HG03045 (cell line): Measurements from ENCODE around the gene TCP11.
"Not testable (repeated sequence)": the region's sequence is repeated elsewhere in the genome, so short reads cannot be mapped to it uniquely, and the experiment has no call there.

Source experiments
- ATAC-seq: cut with Tn5 transposase; IDR thresholded peaks from one replicate; pipeline ENCODE4 v1.9.1; 2021; ENCODE audit warnings: mild to moderate bottlenecking, moderate library complexity; ENCODE audit not compliant: unreplicated experiment

The TCP11 gene

DNA sequence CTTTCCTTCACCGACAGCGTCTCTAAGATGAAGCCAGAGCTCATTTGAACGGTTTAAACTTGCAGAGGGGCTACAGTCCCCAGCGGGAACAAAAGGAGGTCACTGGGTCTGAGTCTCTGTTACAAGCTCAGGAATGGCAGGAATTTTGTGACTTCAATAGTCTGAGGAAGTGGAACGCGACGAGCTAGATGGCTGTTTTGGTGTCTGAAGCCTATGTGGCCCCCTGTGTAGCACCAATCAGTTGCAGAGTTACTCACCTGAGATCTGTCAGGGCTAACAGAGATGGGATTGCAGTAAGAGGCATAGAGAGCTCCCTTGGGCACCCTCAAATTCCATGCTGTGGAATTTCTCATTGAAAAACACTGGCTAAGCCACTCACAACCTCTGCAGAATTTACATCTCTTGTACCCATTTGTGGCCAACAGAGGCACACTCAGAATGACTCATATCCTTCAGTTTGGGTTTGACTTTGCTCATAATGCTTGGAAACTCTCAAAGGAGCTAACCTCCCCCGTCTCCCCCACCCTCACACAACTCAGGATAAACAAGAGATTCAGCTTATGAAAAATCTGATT, 7.1 kb upstream of the TCP11 start:
- ATAC-seq: no peak

DNA sequence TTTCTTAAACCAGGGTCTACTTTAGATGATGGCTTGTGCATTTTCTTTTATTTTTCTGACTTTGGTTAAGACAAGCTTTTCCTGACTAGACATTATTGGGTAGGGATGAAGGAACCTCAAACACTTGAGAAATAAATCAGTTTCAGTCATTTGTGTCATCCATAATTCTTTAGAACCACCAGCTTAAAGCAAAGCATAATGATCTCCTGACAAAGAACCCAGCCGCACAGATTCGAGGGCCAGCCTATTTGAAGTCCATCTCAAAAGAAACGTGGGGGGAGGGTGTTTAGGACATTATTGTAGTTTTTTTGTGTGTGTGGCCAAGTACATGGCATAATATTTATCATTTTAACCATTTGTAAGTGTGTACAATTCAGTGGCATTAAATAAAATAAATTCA, 6.3 kb upstream of the TCP11 start:
- no peak for ATAC-seq

DNA sequence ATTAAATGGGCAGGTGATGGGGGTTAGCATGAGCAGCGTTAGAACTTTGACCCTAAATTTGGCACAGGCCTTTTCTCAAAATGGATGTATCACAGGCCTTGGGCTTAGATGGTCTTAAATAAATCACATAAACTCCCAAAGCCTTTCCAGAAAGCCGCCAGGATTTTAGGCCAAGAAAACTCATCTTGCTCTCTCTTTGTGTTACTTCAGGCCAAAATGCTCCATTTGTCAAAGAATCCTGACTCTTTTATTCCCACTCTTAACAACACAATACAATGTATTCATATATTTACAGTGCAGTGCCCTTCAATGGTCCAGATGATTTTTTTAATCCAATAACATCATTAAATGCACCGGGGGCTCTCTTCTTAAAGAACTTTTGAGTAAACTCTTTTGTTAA, 5.9 kb upstream of the TCP11 start:
- no peak for ATAC-seq

DNA sequence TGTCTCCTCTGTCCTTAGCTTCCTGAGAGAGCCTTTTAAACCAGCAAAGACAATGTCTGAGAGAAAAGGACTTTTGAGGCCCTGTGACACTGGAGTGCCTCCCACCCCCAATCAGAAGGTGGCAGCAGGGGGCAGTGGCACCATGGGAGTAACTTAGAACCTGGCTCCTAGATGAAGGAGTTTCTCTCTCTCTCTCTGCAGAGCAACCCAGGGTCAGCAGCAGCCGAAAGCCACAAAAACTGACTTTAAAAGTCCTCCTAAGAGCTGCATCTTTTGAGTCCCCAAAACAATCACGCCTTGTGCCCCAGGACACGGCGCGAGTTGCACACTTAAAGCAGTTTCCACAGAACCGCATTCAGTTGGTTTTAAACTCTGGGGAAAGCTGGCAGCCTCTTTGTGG, 5.3 kb upstream of the TCP11 start:
- no peak for ATAC-seq

DNA sequence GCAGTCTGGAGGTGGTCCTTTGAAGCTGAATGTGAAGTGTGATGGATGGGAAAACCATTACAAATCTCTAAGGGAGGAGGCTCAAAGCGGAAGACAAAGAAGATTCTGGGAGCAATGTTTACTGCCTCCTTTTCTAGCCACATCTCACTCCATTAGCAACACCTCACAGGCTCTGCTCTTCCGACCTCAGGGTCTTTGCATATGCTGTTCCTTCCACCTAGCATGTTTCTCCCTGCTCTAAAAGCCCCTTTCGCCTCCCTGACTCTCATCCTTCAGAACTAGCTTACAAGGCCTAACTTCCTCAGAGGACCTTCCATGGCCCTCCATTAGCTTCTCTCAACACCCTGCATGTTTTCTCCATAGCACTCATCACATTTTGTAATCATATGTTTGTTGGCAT, 4.6 kb upstream of the TCP11 start:
- ATAC-seq: no peak

DNA sequence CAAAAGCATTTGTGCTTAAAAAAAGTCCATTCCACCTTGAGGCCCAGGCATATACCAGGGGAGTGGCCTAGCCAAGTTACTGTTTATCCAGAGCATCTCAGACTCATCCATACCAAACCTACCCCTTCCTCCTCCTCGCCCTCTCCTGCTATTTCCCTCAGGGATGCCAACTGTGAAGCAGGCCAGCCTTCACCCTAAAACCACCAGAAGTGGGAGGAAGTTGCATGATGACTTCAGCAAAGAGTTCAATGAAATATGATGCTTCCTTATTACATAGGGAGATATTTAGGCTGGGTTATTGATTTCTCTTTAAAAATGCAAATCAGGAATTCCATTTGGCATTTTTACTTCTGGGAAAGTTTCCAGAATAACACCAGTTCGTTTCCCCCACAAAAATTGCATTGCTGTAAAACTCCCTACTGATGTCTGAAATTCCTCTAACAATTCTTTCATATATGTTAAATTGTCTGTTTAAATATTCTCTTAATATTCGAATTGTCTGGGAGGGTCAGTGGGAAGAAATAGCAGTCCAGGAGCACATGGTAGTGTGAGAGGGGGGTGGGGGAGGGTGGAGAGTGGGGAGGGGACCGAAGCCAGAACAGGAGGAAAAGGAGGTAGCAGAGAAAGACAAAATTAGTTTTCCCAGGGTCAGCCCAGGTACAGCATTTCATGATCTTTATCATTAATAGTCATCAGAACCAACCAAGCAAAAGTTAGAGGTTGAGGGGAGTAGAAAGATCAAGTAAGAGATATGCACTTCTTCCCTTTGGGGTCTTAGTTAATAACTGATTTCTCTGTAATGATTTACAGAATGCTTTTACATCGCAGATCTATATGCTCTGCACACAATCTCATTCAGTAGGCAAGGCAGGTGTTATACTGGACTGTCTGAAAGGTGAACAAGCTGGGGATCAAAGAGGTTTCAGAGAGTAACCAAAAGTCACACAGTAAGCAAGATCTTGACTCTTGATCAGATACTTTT, 1.7 kb upstream of the TCP11 start:
- no peak for ATAC-seq

DNA sequence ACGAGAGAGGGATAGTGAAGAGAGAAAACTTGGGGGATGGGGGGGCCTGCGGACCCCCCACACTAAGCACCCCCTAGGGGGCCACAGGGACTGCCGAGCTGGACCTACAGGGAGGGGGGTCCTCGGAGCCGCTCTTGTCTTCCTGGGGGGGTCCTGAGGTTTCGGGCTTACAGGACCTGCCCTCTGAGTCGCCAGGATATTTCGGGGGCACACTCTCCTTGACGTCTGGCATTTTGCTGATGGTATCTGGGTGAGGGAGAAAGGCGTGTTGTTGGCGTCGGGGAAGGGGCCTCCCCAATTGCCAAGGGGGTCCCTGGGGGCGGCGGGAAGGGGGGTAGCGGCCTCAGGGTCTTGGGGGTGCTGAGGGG, 516 bp downstream of the TCP11 start:
- no peak for ATAC-seq

DNA sequence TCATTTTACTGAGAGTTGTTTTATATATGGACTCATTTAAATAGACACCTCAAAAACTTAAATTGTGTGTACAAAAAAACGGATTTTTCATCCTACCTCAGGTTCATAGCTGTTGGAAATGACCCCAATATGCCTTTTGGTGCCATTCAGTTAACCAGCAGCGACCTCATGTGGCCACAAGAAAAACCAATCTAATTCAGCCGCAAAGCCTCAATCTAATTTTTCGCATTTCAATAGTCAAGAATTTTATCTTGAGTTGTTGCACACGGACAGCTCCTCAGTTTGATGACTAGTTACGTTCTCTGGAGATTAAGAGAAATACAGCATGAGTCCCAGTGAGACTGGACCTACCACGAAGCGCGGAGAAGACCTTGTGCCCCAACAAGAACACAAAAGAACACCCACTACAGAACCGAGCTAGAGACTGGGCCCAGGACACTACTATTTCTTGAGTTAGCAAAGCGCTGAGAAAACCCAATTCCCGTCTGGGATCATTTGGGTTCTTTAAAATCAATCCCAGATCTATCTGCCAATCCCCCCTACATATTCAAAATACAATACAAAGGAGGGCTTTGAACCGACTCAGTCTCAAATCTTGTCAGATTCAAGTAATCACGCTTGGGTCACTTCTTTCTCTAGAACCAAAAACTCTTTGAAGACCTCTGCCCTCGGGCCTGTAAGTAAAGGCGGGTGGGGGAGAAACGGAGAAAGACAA, 1.1 kb downstream of the TCP11 start:
- no peak for ATAC-seq

DNA sequence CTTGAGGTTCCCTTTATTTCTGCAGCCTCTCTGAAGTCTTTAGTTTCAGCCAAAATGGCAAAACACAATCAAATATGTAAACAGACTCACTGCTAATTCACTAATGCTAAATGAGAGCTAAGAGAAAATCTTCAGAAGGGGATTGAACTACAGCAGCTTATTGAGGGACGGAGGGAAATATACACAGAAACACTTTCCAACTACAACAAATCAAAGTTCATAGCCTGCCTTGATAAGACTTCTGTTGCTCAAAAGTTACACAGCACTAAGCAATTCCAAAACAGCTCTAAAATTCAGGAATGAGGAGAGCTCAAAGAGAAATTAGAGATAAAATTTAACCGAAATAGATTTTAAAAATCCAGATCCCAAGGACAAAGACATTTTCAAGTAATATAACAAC, 1.7 kb downstream of the TCP11 start:
- ATAC-seq: no peak

DNA sequence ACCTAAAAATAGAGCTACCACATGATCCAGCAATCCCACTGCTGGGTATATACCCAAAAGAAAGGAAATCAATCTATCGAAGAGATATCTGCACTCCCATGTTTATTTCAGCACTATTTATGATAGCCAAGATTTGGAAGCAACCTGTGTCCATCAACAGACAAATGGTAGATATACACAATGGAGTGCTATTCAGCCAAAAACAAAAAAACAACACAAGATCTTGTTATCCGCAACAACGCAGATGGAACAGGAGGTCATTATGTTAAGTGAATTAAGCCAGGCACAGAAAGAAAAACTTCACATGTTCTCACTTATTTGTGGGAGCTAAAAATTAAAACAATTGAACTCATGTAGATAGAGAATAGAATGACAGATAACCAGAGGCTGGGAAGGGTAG, 2.9 kb downstream of the TCP11 start:
- not testable (repeated sequence) for ATAC-seq

DNA sequence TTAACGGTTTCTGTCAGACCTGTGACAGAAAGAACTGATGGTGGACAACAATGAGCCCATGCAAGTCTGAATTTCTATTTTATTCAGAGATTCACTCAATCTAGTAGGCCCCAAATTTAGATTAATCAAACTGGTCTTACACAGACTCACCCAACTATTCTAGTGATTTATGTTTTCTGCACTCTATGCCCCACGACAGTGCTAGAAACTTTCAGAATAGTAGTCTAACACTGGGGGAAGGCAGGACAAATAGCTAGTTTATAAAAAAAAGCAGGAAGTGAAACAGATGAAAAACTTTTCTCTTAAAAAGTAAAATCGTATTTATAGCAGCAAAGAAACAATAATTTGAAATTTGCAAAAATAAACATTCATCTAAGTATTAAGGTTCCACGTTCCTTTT, 5.0 kb downstream of the TCP11 start:
- no peak for ATAC-seq

DNA sequence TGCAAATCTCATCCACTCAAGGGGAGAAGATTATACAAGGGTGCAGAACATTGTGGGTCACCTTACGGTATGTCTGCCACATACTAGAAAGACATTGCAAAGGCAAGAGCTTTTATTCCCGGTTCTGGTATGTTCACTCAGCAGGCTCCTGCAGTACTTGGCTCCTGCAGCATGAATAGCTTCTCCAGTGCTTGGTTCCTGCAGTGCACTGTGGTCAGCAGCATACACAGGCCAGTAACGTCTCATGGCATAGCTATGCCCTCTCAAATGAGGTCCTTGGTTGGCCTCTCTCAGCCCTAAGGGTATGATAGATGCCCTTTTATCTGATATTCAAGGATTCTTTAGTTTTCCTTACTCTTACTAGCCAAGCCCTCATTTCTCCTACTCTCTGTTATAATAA, 12.6 kb downstream of the TCP11 start:
- ATAC-seq: no peak

DNA sequence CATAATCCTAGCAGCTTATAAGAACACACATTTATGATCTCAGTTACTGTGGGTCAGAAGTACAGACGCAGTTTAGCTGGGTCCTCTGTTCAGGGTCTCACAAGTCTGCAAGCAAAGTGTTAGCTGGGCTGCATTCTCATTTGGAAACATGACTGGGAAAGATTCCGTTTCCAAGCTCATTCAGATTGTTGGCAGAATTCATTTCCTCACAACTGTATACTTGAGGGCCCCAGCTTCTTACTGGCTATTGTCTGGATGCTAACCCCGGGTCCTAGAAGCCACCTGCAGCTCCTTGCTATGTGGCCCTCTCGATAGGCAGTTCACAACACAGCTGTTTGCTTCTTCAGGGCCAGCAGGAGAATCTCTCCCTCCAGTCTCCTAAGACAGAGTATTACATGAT, 13.1 kb downstream of the TCP11 start:
- ATAC-seq: no peak

DNA sequence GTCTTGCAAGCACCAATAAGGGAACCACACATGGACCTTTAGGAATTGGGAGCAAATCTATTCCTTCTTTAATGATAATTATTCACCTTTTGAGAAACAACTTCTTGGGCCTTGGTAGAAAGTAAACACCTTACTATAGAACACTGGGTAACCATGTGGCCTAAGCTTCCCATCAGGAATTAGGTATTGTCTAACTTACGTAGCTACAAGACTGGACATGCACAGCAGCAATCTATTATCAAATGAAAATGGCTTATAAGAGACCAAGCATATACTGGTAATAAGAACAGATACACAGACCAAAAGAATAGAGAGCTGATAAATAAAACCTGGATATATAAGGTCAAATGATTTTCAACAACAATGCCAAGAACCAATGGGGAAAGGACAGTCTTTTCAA, 16.8 kb downstream of the TCP11 start:
- ATAC-seq: no peak

DNA sequence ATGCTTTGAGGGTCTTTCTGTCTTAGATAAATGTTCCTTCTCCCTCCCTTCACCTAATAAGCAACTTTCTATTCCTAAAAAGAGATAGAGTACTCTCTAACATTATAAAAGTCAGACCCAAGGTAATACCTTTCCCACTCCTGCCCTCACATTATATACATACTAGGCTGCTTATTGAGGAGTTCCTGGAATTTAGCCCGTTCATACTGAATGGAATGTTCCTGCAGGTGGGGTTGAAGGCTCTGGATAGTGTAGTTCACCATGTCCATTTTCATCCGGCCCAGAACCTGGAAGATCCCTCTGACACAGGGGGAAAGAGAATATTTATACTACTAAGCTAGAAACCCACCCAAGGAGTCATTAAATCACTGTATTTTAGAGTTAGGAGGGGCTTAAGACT, 20.4 kb downstream of the TCP11 start:
- ATAC-seq: no peak

DNA sequence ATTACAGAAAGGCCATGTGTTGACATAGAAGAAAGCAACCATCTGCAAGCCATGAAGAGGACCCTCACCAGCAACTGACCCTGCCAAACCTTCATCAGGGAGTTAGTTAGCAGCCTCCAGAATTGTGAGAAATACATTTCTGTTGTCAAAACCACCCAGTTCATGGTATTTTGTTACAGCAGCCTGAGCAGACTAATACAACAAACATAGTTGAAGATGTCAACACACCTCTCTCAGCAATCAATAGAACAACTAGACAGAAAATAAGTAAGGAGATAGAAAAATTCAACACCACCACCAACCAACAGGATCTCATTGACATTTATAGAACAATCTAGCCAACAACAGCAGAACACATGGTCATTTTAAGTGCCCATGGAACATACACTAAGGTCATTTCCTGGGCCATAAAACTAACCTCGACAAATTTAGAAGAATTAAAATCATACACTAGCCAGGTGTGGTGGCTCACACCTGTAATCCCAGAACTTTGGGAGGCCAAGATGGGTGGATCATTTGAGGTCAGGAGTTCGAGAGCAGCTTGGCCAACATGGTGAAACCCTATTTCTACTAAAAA, 32.7 kb downstream of the TCP11 start:
- no peak for ATAC-seq

DNA sequence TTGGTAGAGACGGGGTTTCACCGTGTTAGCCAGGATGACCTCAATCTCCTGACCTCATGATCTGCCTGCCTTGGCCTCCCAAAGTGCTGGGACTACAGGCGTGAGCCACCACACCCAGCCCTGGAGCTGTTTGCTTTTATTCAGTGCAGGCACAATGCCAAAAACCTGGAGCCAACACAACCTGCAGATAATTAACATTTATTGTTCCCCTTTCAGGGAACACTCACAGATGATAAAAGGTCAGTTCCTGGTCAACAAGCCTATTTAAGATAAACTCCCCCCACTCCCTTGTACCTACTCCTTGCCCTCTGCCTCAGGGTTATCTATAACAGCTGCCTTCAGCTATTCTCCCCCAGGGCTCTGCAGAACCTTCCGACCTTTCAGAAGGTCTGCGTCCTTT, 33.4 kb downstream of the TCP11 start:
- ATAC-seq: not testable (repeated sequence)

DNA sequence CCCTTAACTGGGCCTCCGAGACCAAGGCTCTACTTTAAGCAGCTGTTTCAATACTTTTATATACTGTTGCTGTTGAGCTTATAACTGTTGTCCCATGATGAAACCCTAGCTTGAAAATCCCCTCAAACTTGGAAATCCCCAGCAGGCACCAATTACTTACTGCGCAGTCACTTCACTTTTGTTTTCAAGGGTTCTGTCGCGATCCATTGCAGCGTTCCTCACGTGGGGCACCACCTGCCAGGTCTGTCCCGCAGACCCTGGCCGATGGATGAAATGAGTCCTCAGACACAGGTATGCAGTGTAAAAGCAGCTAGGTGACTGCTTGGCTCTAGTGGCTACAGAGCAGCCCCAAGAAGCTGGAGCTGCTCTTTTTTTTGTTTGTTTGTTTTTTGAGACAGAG, 33.9 kb downstream of the TCP11 start:
- not testable (repeated sequence) for ATAC-seq

DNA sequence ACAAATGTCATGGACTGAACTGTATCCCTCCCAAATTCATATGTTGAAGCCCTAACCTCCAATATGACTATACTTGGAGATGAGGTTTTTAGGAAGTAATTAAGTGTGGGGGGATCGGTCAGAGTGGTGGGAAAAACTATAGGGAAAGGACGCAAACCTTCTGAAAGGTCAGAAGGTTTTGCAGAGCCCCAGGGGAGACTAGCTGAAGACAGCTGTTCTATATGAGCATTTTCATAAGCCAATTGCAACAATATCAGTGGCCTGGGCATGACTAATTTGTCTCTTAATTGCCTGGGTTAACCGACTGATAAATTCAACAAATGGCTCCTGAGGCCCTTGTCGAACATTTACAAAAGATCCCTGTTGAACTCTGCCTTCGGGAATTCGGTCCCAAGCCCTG, 35.1 kb downstream of the TCP11 start:
- ATAC-seq: not testable (repeated sequence)

DNA sequence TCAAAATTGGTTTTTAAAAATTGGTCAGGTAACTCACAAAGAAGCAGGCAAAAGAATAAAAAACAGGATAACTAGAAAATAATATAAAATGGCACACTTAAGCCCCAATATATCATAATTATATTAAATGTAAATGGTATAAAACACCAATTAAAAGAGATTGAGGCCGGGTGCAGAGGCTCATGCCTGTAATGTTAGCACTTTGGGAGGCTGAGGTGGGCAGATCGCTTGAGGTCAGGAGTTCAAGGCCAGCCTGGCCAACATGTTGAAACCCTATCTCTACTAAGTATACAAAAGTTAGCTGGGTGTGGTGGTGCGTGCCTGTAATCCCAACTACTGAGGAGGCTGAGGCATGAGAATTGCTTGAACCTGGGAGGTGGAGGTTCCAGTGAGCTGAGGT, 36.1 kb downstream of the TCP11 start:
- ATAC-seq: no peak

DNA sequence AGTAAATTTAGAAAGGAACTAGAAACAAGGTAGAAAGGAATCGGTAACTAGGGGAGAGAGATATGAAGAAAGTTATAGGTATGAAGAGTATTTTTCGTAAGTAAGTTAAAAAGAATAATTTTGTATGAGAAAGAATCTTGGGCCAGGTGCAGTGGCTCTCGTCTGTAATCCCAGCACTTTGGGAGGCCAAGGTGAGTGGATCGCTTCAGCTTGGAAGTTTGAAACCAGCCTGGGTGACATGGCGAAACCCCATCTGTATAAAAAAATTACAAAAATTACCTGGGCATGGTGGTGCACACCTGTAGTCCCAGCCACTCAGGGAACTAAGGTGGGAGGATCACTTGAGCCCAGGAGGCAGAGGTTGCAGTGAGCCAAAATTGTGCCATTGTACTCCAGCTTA, 42.0 kb downstream of the TCP11 start:
- ATAC-seq: no peak
